WERI-Rb-1 (cell line): ENCODE measurements around the gene CYB561A3.

Experiments used
- DNase-seq: peaks from one replicate; pipeline ENCODE4 v3.0.0-alpha.2; 2020
- H3K27ac ChIP-seq: fragments of 250-450 bp; sonication (Bioruptor Pico); 2 replicates; pipeline ENCODE4 v1.5.1; 2020; ENCODE audit warnings: mild to moderate bottlenecking, moderate library complexity
- H3K27me3 ChIP-seq: fragments of 250-450 bp; sonication (Bioruptor Pico); 2 replicates; pipeline ENCODE4 v1.5.1; 2021; ENCODE audit warnings: mild to moderate bottlenecking, low read depth, moderate library complexity; ENCODE audit not compliant: insufficient read depth, severe bottlenecking
- H3K36me3 ChIP-seq: fragments of 250-450 bp; sonication (Bioruptor Pico); 2 replicates; pipeline ENCODE4 v1.5.1; 2020; ENCODE audit warnings: mild to moderate bottlenecking, moderate library complexity
- H3K4me3 ChIP-seq: 2 replicates; pipeline ENCODE4 v1.5.1; 2011; ENCODE audit warnings: low read depth, mild to moderate bottlenecking, control low read depth, low read length
- H3K9me3 ChIP-seq: fragments of 250-450 bp; sonication (Bioruptor Pico); 2 replicates; pipeline ENCODE4 v1.5.1; 2021; ENCODE audit warnings: mild to moderate bottlenecking, moderate library complexity; ENCODE audit not compliant: severe bottlenecking
- TF ChIP-seq, protein P1 (sequence below): IDR thresholded peaks from 2 replicates; pipeline ENCODE4 v1.5.1; 2011; ENCODE audit warnings: low read depth, mild to moderate bottlenecking, control low read depth, inconsistent platforms, low read length

CYB561A3 gene

DNA sequence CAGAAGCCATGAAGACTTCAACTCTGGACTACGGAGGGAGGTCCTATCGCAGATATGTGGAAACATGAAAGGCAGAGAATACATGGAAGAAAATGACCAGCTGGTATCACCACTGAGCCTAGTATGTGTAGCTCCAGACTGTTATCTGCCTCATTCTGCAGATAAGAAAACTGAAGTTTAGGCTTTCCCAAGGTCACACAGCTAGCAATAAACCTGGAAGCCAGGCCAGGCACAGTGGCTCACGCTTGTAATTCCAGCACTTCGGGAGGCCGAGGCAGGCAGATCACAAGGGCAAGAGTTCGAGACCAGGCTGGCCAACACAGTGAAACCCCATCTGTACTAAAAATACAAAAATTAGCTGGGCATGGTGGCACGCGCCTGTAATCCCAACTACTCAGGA is 50.9 kb downstream of the CYB561A3 start:
- no peak for DNase-seq
- H3K27me3 ChIP-seq = no peaks in the 10 kb centered on the region
- no peak overlapping the region for H3K4me3 ChIP-seq
- no peaks in the 10 kb centered on the region for H3K9me3 ChIP-seq
- TF ChIP-seq, protein P1, sequence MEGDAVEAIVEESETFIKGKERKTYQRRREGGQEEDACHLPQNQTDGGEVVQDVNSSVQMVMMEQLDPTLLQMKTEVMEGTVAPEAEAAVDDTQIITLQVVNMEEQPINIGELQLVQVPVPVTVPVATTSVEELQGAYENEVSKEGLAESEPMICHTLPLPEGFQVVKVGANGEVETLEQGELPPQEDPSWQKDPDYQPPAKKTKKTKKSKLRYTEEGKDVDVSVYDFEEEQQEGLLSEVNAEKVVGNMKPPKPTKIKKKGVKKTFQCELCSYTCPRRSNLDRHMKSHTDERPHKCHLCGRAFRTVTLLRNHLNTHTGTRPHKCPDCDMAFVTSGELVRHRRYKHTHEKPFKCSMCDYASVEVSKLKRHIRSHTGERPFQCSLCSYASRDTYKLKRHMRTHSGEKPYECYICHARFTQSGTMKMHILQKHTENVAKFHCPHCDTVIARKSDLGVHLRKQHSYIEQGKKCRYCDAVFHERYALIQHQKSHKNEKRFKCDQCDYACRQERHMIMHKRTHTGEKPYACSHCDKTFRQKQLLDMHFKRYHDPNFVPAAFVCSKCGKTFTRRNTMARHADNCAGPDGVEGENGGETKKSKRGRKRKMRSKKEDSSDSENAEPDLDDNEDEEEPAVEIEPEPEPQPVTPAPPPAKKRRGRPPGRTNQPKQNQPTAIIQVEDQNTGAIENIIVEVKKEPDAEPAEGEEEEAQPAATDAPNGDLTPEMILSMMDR = no peak
- no peak overlapping the region for H3K27ac ChIP-seq
- H3K36me3 ChIP-seq = peaks cover 95% of the 10 kb centered on the region

DNA sequence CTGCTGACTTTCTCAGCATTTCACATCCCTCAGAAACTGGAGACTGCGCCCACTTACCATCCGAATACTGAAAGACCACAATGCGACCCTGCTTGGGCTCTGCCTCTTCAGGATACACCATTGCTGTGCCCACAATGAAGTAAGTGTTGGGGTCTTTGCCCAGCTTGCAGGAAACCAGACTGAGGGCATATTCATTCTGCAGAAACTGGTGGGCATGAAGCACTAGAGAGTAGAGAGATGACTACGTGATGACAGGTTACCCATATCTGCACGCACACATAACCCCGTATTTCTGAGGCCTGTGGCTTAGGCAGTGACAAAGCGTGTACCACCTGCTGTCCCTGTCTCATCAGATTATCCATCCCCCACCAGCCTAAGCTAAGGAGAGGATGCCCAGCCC is 51.9 kb downstream of the CYB561A3 start:
- TF ChIP-seq, protein P1 = no peak
- H3K4me3 ChIP-seq = no peak overlapping the region
- H3K36me3 ChIP-seq = peaks cover 96% of the 10 kb centered on the region
- no peaks in the 10 kb centered on the region for H3K9me3 ChIP-seq
- H3K27me3 ChIP-seq = no peaks in the 10 kb centered on the region
- H3K27ac ChIP-seq = no peak overlapping the region
- DNase-seq = no peak

- DNase-seq = no peak
- peaks cover 95% of the 10 kb centered on the region for H3K36me3 ChIP-seq
Observed at GRCh38 chr11:61309141-61309540, 52.5 kb downstream of the CYB561A3 start.

DNA sequence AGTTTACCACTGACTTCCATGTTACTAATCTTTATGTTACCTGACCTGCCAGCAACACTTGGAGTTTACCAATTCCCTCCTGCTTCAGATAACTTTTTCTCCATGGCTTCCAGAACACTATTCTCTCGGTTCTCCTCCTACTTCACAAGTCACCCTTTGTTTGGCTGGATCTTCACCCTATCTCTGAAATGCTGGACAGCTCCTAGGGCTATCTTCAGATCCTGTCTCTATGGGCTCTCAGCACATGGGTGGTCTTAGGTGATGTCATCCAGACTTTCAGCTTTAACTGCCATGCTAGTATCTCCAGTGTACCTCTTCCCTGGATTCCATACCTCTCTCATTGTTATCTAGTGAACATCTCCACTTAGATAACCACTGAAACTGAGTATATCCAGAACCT is 54.3 kb downstream of the CYB561A3 start:
- Histone ChIP-seq H3K4me3 (no peak overlapping the region), H3K9me3 (no peaks in the 10 kb centered on the region), H3K36me3 (peaks cover 94% of the 10 kb centered on the region), H3K27ac (no peak overlapping the region), H3K27me3 (no peaks in the 10 kb centered on the region)
- TF ChIP-seq, protein P1 = no peak
- no peak for DNase-seq

More at GRCh38 chr11:61309141-61309540, 52.5 kb downstream of the CYB561A3 start:
- Histone ChIP-seq H3K27me3 (no peaks in the 10 kb centered on the region), H3K4me3 (no peak overlapping the region), H3K27ac (no peak overlapping the region), H3K9me3 (no peaks in the 10 kb centered on the region)
- TF ChIP-seq, protein P1 = no peak

DNA sequence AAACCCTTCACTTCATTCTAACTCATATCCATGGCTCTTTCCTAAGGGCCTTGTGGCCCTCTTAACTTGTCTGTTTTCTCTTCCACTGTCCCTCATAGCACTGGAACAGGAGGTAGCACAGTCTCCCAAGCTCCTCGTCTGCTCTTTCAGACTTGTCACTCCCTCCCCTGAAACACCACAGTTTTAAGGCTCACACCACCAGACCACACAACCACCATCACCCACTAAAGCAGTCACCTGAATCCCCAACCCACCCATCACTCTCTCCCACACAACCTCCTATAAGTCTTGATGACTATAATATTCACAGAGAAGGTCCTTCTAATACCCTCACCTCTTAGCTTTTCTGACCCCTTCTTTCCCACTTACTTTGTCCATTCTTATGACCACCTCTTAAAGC is 55.5 kb downstream of the CYB561A3 start:
- no peaks in the 10 kb centered on the region for H3K27me3 ChIP-seq
- H3K4me3 ChIP-seq = no peak overlapping the region
- no peak for DNase-seq
- H3K9me3 ChIP-seq = no peaks in the 10 kb centered on the region
- H3K36me3 ChIP-seq = peaks cover 95% of the 10 kb centered on the region
- no peak overlapping the region for H3K27ac ChIP-seq
- TF ChIP-seq, protein P1 = no peak

DNA sequence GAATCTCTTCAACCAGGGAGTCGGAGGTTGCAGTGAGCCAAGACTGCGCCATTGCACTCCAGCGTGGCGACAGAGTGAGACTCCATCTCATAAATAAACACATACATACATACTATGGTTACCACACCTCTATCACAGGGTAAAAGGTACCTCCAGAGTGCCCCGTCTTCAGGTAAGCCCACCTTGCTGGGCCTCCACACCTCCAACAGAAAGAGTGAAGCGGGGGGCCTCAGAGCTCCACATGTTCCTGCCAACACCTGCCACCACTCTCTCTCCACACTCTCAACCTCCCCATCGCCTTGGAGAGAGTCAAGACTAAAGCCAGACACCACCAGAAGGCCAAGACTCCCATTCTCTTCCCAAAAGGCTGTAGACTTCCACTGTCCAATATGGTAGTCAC is 56.3 kb downstream of the CYB561A3 start:
- Histone ChIP-seq H3K27ac (no peak overlapping the region), H3K4me3 (no peak overlapping the region), H3K36me3 (peaks cover 95% of the 10 kb centered on the region), H3K9me3 (no peaks in the 10 kb centered on the region), H3K27me3 (no peaks in the 10 kb centered on the region)
- TF ChIP-seq, protein P1 = no peak
- DNase-seq = no peak
